ENCODE results near the gene PROCR. TPM values are rescaled to one million over a fixed set of nuclear protein-coding genes. Genes with fewer than 3 reads are reported as not detected.

Gene PROCR
- polyA plus RNA-seq, 3 donors = 7.4 to 9.4 (median 8.7) TPM

Other genes starting within 250 kb of the PROCR start
- gene GSS, start 216.3 kb upstream of the PROCR start, polyA plus RNA-seq (ENCODE audit: insufficient read length in 3 of 3) = 10 to 100 TPM; 57.9 to 59.5 (median 58.0) TPM
- gene MYH7B, start 216.2 kb upstream of the PROCR start, polyA plus RNA-seq (ENCODE audit: insufficient read length in 3 of 3) = 1 to 10 TPM; 1.2 to 2.7 (median 1.9) TPM
- 10 to 100 TPM; 63.0 to 70.7 (median 70.1) TPM for gene TRPC4AP, start 79.3 kb upstream of the PROCR start, polyA plus RNA-seq (ENCODE audit: insufficient read length in 3 of 3)
- gene EDEM2, start 24.7 kb upstream of the PROCR start, polyA plus RNA-seq (ENCODE audit: insufficient read length in 3 of 3) = 10 to 100 TPM; 16.1 to 18.6 (median 17.4) TPM
- 1 to 10 TPM; 1.8 to 3.2 (median 1.9) TPM for gene MMP24, start 54.6 kb downstream of the PROCR start, polyA plus RNA-seq (ENCODE audit: insufficient read length in 3 of 3)
- gene MMP24OS, start 106.0 kb downstream of the PROCR start, polyA plus RNA-seq (ENCODE audit: insufficient read length in 3 of 3) = 10 to 100 TPM; 37.7 to 49.8 (median 44.4) TPM
- 100 to 1,000 TPM; 154 to 169 (median 168) TPM for gene EIF6, start 112.7 kb downstream of the PROCR start, polyA plus RNA-seq (ENCODE audit: insufficient read length in 3 of 3)
- gene FAM83C, start 120.4 kb downstream of the PROCR start, polyA plus RNA-seq (ENCODE audit: insufficient read length in 3 of 3) = under 1 TPM in 2 of 3 donors, not detected in 1; 0.03 to 0.05 TPM
- gene UQCC1, start 239.9 kb downstream of the PROCR start, polyA plus RNA-seq (ENCODE audit: insufficient read length in 3 of 3) = 10 to 100 TPM; 55.5 to 64.4 (median 63.0) TPM